Skeletal muscle tissue (tissue), 4 donors: ENCODE results near the gene FOXB1. TPM values are rescaled to one million over a fixed set of nuclear protein-coding genes. Genes with fewer than 3 reads are reported as not detected.
A peak's percentile ranks its signal among the peaks of the same experiment; 100 is the strongest.

Experiments used
- H3K27ac ChIP-seq: one replicate; pipeline ENCODE4 v1.7.0; 2013; ENCODE audit warnings: mild to moderate bottlenecking, low read depth, low read length, inconsistent platforms
- H3K27me3 ChIP-seq, 3 donors: one replicate each; pipeline ENCODE4 v1.7.0; 2013; ENCODE audit warnings: low read length in 3 of 3; ENCODE audit not compliant: control insufficient read depth in 3 of 3, insufficient read depth in 3 of 3
- H3K36me3 ChIP-seq, 3 donors: one replicate each; pipeline ENCODE4 v1.7.0; 2013; ENCODE audit warnings: low read length in 3 of 3; ENCODE audit not compliant: control insufficient read depth in 3 of 3, insufficient read depth in 3 of 3
- H3K4me1 ChIP-seq, 3 donors: one replicate each; pipeline ENCODE4 v1.7.0; 2013; ENCODE audit warnings: low read length in 3 of 3, mild to moderate bottlenecking in 3 of 3; ENCODE audit not compliant: control insufficient read depth in 3 of 3, insufficient read depth in 3 of 3
- H3K4me3 ChIP-seq, 3 donors: one replicate each; pipeline ENCODE4 v1.7.0; 2013; ENCODE audit warnings: low read length in 3 of 3
- H3K9ac ChIP-seq, 3 donors: one replicate each; pipeline ENCODE4 v1.7.0; 2013; ENCODE audit warnings: low read length in 3 of 3, mild to moderate bottlenecking in 3 of 3, moderate library complexity in 2 of 3, low read depth in 1 of 3
- H3K9me3 ChIP-seq, 3 donors: one replicate each; pipeline ENCODE4 v1.7.0; 2013; ENCODE audit warnings: low read length in 3 of 3; ENCODE audit not compliant: control insufficient read depth in 3 of 3
- total RNA-seq: library from RNA; depleted of rRNA; stranded (reverse); fragments of >200 nt; gene quantifications from one replicate; pipeline ENCODE4 v1.2.3, GENCODE V29; 2014
- donor health status: Osteomylitis.

FOXB1 gene
- total RNA-seq, 1 donor from 2014 or later = not detected

GRCh38 chr15:60003243-60004008 lies 685 bp upstream of the FOXB1 start:
- peak overlapping the region in 2 of 3 donors; percentile 45 for H3K4me3 ChIP-seq
- no peaks in the 10 kb centered on the region for H3K36me3 ChIP-seq
- no peaks in the 10 kb centered on the region for H3K9me3 ChIP-seq
- no peak overlapping the region for H3K9ac ChIP-seq
- H3K27ac ChIP-seq = no peak overlapping the region
- H3K27me3 ChIP-seq = peaks cover 88 to 96% (median 94%) of the 10 kb centered on the region in 3 donors
- H3K4me1 ChIP-seq = peaks cover 23 to 38% (median 27%) of the 10 kb centered on the region in 3 donors

DNA sequence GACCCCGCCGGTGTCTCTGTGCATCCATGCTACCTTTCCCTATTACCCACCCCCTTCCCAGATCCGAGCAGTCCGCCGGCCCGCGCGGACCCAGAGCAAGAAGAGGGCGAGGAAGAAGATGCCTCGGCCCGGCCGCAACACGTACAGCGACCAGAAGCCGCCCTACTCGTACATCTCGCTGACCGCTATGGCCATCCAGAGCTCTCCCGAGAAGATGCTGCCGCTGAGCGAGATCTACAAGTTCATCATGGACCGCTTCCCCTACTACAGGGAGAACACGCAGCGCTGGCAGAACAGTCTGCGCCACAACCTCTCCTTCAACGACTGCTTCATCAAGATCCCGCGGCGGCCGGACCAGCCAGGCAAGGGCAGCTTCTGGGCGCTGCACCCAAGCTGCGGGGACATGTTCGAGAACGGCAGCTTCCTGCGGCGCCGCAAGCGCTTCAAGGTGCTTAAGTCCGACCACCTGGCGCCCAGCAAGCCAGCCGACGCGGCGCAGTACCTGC lies 788 bp downstream of the FOXB1 start:
- H3K36me3 ChIP-seq = no peaks in the 10 kb centered on the region
- peaks cover 23 to 38% (median 27%) of the 10 kb centered on the region in 3 donors for H3K4me1 ChIP-seq
- H3K9me3 ChIP-seq = no peaks in the 10 kb centered on the region
- peak overlapping the region; percentile 23 to 66 (median 45) for H3K4me3 ChIP-seq
- H3K27me3 ChIP-seq = peaks cover 85 to 94% (median 92%) of the 10 kb centered on the region in 3 donors
- H3K9ac ChIP-seq = no peak overlapping the region
- no peak overlapping the region for H3K27ac ChIP-seq

- Histone ChIP-seq H3K27me3 (peaks cover 84 to 94% (median 92%) of the 10 kb centered on the region in 3 donors), H3K4me3 (peak overlapping the region; percentile 66 to 67 (median 66)), H3K36me3 (no peaks in the 10 kb centered on the region), H3K27ac (no peak overlapping the region), H3K4me1 (peaks cover 23 to 33% (median 27%) of the 10 kb centered on the region in 3 donors), H3K9me3 (no peaks in the 10 kb centered on the region), H3K9ac (peak overlapping the region in 1 of 3 donors; percentile 27)
Measured at GRCh38 chr15:60005352-60006202, 1.5 kb downstream of the FOXB1 start.

GRCh38 chr15:60006203-60006862 lies 2.2 kb downstream of the FOXB1 start:
- H3K9ac ChIP-seq = peak overlapping the region in 1 of 3 donors; percentile 27
- peak overlapping the region; percentile 66 to 67 (median 66) for H3K4me3 ChIP-seq
- H3K36me3 ChIP-seq = no peaks in the 10 kb centered on the region
- peaks cover 23 to 33% (median 27%) of the 10 kb centered on the region in 3 donors for H3K4me1 ChIP-seq
- H3K27me3 ChIP-seq = peaks cover 84 to 93% (median 90%) of the 10 kb centered on the region in 3 donors
- H3K9me3 ChIP-seq = no peaks in the 10 kb centered on the region
- no peak overlapping the region for H3K27ac ChIP-seq

DNA sequence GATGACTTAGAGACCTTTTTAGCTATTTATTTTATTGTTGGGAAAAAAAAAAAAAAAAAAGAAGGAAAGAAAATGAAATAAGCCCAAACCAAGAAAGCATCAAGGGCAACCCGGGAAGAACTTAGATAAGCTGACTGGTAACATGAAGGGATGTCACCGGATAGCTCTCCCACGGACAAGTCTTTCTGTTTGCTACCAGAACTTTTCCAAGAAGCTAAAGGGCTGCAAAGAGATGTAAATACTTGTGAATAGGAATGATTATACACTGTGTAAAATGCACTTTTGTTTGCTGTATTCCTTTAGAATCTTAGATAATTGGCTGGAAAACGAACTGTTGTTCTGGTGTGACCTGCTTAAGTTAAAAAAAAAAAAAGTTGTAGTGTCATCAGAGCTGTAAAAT lies 2.8 kb downstream of the FOXB1 start:
- Histone ChIP-seq H3K36me3 (no peaks in the 10 kb centered on the region), H3K9me3 (no peaks in the 10 kb centered on the region), H3K4me3 (peak overlapping the region in 1 of 3 donors; percentile 66), H3K27me3 (peaks cover 78 to 89% (median 86%) of the 10 kb centered on the region in 3 donors), H3K4me1 (peaks cover 23 to 33% (median 27%) of the 10 kb centered on the region in 3 donors), H3K9ac (no peak overlapping the region), H3K27ac (no peak overlapping the region)

DNA sequence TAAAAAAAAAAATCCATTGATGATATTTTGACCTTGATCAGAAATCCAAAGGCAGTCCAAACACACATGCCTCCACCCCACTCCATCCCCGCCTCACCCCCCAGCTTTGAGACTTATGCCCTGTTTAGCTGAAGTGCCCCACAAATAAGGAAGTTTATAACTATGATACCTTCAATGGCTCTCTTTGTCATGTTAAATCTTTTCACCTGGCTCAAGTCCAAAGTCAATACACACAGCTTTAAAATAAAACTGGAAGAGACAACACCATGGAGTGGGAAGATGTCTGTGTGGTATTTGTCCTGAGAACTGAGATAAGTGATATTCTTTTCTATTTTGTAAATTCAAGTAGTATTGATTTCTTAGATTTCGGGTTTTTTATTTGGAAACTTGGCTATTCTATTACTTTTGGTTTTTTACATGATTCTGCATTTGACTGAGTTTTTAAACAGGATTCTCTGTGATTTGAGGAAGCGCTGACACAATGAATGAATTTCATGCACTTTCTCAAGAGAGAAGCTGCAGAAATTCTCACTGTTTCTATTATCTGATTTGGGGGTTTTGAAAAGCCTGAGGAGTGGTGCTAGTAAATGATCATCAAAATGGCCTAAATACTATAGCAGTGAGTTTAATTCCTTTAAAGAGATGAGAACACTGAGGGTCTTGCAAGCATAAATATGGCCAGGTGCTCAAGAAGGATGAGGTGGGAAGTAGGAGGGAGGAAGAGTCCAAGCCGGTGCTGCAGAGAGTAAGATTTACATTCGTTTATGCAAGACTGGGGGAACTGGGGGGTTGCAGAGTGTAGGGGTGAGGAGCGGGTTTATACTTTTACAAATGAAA lies 5.2 kb downstream of the FOXB1 start:
- H3K27me3 ChIP-seq = peaks cover 70 to 79% (median 73%) of the 10 kb centered on the region in 3 donors
- H3K4me3 ChIP-seq = no peak overlapping the region
- peaks cover 20 to 26% (median 21%) of the 10 kb centered on the region in 3 donors for H3K4me1 ChIP-seq
- H3K27ac ChIP-seq = no peak overlapping the region
- no peaks in the 10 kb centered on the region for H3K36me3 ChIP-seq
- no peak overlapping the region for H3K9ac ChIP-seq
- H3K9me3 ChIP-seq = no peaks in the 10 kb centered on the region

GRCh38 chr15:60009980-60010732 lies 6.0 kb downstream of the FOXB1 start:
- Histone ChIP-seq H3K27me3 (peaks cover 62 to 71% (median 70%) of the 10 kb centered on the region in 3 donors), H3K27ac (no peak overlapping the region), H3K9ac (no peak overlapping the region), H3K4me3 (no peak overlapping the region), H3K4me1 (peaks cover 13 to 18% (median 14%) of the 10 kb centered on the region in 3 donors), H3K9me3 (no peaks in the 10 kb centered on the region), H3K36me3 (no peaks in the 10 kb centered on the region)

GRCh38 chr15:60010858-60011257 lies 6.7 kb downstream of the FOXB1 start:
- Histone ChIP-seq H3K4me1 (peaks cover 6 to 11% (median 7%) of the 10 kb centered on the region in 3 donors), H3K9me3 (no peaks in the 10 kb centered on the region), H3K4me3 (no peak overlapping the region), H3K27ac (no peak overlapping the region), H3K27me3 (peaks cover 55 to 64% (median 63%) of the 10 kb centered on the region in 3 donors), H3K9ac (no peak overlapping the region), H3K36me3 (no peaks in the 10 kb centered on the region)
